HG03095 (cell line): ENCODE measurements around the gene SGTB.
"Not testable (repeated sequence)": the region's sequence is repeated elsewhere in the genome, so short reads cannot be mapped to it uniquely, and the experiment has no call there.

Source experiments
- ATAC-seq: cut with Tn5 transposase; IDR thresholded peaks from one replicate; pipeline ENCODE4 v1.9.1; 2021; ENCODE audit warnings: moderate library complexity; ENCODE audit not compliant: unreplicated experiment

The SGTB gene

GRCh38 chr5:65734921-65735320 lies 13.0 kb upstream of the SGTB start:
- no peak for ATAC-seq

GRCh38 chr5:65734196-65734775 lies 12.4 kb upstream of the SGTB start:
- ATAC-seq, result not testable (repeated sequence)

GRCh38 chr5:65732046-65732445 lies 10.1 kb upstream of the SGTB start:
- ATAC-seq, result not testable (repeated sequence)

- no peak for ATAC-seq
These were observed 9.0 kb upstream of the SGTB start for GRCh38 chr5:65730910-65731309.

GRCh38 chr5:65728218-65728617 lies 6.3 kb upstream of the SGTB start:
- no peak for ATAC-seq

- no peak for ATAC-seq
These were observed 5.7 kb upstream of the SGTB start for GRCh38 chr5:65727491-65728156.

- no peak for ATAC-seq
These were observed 880 bp upstream of the SGTB start for GRCh38 chr5:65722575-65723403.

- ATAC-seq, result peak; percentile 26
These were observed 724 bp downstream of the SGTB start for GRCh38 chr5:65721050-65721719.

GRCh38 chr5:65718576-65719310 lies 3.2 kb downstream of the SGTB start:
- no peak for ATAC-seq

- ATAC-seq, result no peak
These were observed 13.8 kb downstream of the SGTB start for GRCh38 chr5:65708145-65708544.

GRCh38 chr5:65707663-65708062 lies 14.2 kb downstream of the SGTB start:
- ATAC-seq, result no peak

- ATAC-seq, result no peak
These were observed 17.2 kb downstream of the SGTB start for GRCh38 chr5:65704621-65705239.

- no peak for ATAC-seq
These were observed 19.9 kb downstream of the SGTB start for GRCh38 chr5:65702036-65702435.

GRCh38 chr5:65699338-65699737 lies 22.6 kb downstream of the SGTB start:
- ATAC-seq, result no peak

GRCh38 chr5:65696892-65697291 lies 25.0 kb downstream of the SGTB start:
- ATAC-seq, result no peak

- ATAC-seq, result no peak
These were observed 26.0 kb downstream of the SGTB start for GRCh38 chr5:65695896-65696295.

GRCh38 chr5:65695162-65695755 lies 26.6 kb downstream of the SGTB start:
- no peak for ATAC-seq

- ATAC-seq, result no peak
These were observed 28.8 kb downstream of the SGTB start for GRCh38 chr5:65693121-65693520.

- ATAC-seq, result no peak
These were observed 39.8 kb downstream of the SGTB start for GRCh38 chr5:65682148-65682547.

- not testable (repeated sequence) for ATAC-seq
These were observed 45.9 kb downstream of the SGTB start for GRCh38 chr5:65676056-65676455.
